DND-41 (cell line): ENCODE results near the gene TNIK.

Source experiments
- EZH2 ChIP-seq: IDR thresholded peaks from 3 replicates; pipeline ENCODE4 v1.6.1; 2012; ENCODE audit warnings: borderline replicate concordance, low read depth, mild to moderate bottlenecking, moderate library complexity, low read length, inconsistent platforms; ENCODE audit not compliant: severe bottlenecking
- TF ChIP-seq, protein P1 (sequence below): IDR thresholded peaks from 2 replicates; pipeline ENCODE4 v1.5.1; 2012; ENCODE audit warnings: borderline replicate concordance, low read length, moderate library complexity, mild to moderate bottlenecking; ENCODE audit not compliant: poor library complexity, severe bottlenecking; ENCODE audit errors: extremely low read depth

DNA sequence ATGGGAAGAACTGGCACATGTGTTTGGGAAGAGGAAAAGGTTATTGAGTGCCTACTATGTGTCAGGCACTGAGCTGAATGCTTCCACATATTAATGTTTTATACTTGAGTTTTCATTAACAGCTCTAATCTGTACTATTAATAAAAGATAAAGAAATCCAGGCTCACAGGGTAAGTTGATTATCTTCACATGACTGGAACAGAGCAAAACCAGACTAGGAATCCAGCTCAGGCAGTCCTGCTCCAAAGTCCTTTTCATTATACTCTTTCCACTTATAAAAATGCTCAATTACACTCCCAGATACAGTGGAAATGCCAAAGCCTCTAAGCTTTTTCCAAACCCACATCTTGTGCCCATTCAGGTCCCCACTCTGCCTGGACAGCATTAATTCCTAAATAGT is 97.6 kb downstream of the TNIK start:
- TF ChIP-seq, protein P1, sequence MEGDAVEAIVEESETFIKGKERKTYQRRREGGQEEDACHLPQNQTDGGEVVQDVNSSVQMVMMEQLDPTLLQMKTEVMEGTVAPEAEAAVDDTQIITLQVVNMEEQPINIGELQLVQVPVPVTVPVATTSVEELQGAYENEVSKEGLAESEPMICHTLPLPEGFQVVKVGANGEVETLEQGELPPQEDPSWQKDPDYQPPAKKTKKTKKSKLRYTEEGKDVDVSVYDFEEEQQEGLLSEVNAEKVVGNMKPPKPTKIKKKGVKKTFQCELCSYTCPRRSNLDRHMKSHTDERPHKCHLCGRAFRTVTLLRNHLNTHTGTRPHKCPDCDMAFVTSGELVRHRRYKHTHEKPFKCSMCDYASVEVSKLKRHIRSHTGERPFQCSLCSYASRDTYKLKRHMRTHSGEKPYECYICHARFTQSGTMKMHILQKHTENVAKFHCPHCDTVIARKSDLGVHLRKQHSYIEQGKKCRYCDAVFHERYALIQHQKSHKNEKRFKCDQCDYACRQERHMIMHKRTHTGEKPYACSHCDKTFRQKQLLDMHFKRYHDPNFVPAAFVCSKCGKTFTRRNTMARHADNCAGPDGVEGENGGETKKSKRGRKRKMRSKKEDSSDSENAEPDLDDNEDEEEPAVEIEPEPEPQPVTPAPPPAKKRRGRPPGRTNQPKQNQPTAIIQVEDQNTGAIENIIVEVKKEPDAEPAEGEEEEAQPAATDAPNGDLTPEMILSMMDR, result no peak
- TF ChIP-seq EZH2, result no peak
